ENCODE measurements around the gene LCK.
A peak's percentile ranks its signal among the peaks of the same experiment; 100 is the strongest.

The LCK gene

DNA sequence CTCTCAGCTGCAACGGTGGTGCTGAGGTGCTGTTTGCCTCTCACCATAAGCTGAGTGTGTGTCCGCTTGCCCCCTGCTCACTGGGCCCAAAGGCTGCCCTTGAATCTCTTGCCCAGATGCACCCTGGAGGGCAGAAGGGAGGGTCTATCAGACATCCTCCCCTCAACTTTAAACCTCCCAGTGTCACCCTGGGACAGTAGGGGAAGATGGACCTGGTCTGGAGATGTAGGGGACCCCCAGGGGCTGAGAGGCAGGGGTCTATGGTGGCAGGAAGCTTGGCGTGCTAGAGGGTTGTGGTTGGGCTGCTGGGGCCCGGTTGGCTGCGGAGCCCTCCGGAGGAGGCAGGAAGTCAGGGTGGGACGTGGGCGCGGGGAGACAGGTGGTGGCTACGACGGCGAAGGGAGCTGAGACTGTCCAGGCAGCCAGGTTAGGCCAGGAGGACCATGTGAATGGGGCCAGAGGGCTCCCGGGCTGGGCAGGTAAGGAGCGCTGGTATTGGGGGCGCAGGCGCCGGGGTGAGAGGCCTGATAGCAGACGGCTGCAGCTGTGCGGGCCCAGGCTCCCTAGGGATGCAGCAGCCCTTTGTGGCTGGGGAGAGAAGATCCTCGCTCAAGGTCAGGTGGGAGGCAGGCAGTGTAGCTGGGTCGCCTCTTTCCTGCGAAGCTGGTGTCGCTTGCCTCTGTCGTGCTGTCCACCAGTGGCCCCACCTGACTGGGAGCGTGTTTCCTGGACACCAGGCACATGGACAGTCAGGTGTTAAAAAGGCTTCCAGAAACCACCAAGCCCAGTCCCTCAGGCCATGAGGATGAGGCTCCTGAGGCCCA is at the start of gene LCK:
TSS of gene LCK (plus strand) at position 373 of the 824 bp plus-strand sequence. CDS start 23,065 bp downstream, outside the sequence.
- peak; percentile 82 for DNase-seq

DNA sequence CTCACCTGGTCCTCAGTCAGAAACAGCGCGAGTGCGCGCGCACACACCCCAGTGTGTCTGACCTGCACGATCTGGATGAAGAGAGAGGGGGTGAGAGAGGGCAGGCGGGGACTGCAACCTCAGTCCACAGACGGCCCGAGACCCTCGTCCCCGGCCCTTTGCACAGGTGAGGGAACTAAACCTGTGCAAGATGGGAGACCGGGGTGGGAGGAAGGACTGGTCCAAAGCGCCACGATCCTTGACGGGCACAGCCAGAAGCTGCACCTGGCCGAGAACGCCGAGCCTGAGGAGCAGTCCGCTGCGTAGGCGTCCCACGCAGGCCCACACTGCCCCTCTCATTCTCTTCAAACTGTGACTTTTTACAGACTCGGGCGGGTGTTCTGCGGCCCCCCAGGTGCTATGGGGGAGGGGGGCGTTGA is 46.1 kb upstream of the LCK start:
- no peak for DNase-seq

DNA sequence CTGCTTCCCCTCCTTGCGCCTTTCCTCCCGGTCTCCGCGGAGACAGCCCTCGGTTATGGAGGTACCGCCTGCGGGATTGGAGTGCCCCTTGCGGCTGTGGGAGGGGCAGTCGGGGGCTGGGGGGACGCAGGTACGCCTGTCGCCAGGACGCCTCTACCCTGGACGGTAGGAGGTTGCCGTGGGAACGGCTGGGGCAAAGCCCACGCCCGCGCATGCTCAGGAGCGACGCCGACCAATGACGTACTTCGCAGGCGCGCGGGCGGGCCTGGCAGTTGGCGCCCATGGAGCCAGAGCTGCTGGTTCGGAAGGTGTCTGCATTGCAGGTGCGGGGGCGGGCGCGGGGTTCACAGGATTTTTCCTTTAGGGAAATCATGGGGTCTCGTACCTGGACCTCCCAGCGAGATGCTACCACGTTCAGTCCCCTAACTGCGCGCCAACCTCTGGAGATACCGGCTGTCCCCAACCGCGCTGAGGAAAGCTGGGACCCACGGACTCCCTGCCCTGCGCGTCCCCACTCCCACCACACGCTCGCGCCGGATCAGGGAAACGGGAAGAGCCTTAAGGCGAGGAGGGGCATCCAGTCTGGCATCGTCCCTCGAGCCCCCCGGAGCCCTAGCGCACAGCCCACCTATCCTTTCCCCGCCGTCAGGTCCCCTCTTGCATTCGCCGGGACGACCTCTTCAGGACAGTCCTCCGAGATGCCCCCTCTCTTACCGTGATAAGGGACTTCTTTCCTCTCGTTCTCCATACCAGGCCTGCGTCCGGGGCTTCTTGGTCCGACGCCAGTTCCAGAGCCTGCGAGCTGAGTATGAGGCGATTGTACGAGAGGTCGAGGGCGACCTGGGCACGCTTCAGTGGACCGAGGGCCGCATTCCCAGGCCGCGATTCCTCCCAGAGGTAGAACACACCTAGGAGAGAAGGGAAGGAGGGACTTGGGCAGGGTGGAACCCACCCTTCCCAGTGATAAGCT is 45.4 kb upstream of the LCK start, which contains the start of gene IQCC:
TSS of gene IQCC (plus strand) at position 271 of the 970 bp plus-strand sequence. CDS start at position 282, 11 bp downstream.
- DNase-seq = peak; percentile 88

DNA sequence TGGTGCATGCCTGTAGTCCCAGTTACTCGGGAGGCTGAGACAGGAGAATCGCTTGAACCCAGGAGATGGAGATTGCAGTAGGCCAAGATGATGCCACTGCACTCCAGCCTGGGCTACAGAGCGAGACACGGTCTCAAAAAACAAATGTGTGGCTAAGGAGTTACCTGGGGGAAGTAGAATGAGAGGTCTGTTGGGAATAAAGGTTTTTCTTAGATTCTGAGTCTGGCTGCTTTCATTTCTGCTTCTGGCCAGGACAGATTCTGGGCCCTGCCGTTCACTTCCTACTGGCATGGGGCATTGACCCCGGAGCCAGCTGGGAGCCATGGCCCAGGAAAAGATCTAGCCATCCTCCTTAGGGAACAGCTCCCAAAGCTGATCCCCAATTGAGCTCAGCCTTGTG is 42.6 kb upstream of the LCK start:
- no peak for DNase-seq

DNA sequence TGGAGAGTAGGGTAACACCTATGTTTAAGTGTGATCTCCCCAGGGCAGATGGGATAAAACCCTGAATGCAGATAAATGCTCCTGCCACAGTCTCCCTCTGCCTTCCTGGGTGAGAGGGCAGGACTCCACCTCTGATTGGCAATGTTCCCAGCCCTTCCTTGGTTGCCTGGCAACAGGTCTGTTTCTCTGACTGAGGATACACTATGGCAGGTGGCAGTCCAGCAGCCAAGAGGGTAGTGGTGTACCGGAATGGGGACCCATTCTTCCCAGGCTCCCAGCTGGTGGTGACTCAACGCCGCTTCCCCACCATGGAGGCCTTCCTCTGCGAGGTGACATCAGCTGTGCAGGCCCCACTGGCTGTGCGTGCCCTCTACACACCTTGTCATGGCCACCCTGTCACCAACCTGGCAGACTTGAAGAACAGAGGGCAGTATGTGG is 42.2 kb upstream of the LCK start, which contains the start of gene DCDC2B:
TSS of gene DCDC2B (plus strand) at position 199 of the 438 bp plus-strand sequence. CDS start at position 204, 5 bp downstream.
- no peak for DNase-seq

DNA sequence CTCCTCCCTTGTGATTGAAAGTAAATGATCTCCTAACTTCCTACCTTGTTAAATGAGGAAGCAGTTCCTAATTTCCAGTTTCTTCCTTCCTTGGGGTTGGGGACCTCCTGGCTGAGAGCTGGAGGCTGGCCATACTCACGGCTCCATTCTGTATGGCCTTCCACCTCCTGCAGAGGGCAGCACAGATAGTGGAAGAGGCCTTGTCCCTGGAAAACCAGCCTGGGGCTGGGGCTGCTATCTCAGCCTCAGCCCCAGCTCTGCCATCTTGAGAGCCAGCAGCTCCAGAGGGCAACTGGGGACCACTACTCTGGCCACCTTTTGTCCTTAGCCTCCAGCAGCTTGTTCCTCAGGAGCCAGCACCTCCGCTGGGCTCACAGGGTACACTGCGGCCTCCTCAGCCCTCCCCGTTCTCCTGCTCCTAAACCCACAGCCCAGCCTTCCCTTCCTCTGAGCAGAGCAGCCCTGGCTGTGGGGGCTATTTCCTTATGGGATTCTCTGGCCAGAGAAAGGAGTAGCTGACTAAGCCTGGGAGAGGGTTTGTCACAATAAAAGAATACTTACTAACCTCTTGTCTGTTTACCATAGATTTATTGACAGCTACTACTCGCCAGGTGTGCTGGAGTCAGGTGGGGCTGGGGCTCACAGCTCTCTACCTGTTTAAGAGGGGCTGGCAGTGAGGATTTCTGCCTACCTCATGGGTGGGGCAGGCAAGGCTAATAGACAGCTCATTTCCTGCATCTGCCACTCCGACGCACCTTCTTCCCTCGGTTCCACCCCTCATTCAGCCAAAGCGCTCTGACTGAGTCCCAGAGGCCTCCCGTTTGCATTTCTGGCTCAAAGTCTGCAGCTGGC is 35.2 kb upstream of the LCK start:
- peak; percentile 73 for DNase-seq

DNA sequence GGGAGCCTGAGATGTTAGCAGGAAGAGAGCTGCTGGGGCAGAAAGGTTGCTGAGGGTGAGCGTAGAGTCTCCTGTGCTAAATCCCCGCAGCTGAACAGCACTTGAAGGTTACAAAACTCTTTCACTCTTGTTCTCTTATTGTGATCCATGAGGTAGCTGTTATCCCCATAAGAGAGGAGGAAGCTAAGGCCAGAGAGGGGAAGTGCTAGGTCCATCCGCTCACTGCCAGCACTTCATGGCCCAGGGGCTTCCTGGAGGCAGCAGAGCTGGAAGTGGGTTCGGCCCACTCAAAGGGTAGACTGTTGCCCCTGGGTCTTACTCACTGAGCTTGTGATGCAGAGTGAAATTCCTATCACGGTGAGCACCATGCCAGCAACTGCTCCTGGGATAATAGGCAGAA is 34.5 kb upstream of the LCK start:
- no peak for DNase-seq

DNA sequence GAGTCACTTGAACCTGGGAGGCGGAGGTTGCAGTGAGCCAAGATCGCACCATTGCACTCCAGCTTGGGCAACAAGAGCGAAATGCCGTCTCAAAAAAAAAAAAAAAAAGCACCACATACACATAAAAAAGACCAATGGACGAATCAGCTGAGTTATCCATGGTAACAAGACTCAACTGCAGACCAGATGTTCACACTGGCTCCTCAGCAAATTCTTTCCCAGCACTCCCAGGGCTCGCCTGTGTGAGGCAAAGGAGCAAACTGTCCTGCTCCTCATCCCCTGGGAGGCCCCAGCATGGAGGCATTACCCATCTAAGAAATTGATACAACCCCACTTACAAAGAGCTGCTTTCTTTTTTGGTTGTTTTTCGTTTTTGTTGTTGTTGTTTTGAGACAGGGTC is 32.0 kb upstream of the LCK start:
- DNase-seq = no peak

DNA sequence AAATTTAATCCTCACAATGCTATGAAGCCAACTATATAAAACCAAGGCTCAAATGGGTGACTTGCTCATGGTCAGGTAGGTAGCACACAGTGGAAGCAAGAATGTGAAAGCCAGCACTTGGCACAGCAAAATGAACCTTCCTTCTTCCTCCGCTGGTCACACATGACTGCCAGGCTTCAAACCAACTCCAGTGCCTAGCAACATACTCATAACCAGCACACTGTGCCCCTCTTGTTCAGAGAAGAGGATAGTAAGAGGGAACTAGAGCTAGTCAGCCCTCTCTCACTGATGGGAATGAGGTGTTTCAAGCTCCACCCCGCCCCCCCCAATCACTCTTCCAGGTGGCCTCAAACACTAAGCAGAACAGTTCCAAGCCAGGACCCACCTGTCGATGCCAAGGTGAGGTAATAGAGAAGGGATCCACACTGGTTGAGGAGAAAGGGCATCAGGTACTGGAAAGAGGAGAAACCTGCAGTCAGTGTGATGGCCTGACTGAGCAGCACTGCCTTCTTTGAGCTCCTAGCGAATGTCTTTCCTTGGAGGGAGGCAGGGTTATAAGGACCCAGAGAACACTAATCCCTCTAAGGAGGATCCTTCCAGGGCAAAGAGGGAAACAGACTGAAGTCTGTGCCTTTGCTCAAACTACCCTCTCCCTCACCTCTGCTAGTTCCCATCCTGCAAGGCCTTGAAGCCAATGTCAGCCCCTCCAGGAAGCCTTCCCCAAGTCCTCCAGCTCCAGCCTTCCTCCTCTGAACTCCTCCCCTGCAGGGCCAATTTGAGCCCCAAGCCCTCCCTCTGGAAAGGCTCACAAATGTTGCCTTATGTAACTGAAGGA is 30.1 kb upstream of the LCK start:
- DNase-seq = no peak

DNA sequence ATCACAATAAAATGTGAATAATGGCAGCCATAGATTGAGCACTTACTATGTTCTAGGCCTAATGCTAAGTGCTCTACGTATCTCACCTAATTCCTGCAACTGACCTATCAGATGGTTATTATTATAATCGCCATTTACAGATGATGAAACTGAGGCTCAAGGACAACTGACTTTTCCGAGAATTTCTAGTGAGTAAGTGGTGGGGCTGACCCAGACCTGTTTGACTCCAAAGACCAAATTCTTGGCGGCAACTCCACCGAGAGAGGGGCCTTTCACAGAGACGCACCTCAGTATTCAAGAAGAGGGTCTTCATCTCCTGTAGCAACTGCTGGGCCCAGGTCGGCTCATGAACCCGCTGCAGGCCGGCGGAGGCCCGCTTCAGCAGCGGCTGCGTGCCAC is 29.5 kb upstream of the LCK start:
- no peak for DNase-seq

DNA sequence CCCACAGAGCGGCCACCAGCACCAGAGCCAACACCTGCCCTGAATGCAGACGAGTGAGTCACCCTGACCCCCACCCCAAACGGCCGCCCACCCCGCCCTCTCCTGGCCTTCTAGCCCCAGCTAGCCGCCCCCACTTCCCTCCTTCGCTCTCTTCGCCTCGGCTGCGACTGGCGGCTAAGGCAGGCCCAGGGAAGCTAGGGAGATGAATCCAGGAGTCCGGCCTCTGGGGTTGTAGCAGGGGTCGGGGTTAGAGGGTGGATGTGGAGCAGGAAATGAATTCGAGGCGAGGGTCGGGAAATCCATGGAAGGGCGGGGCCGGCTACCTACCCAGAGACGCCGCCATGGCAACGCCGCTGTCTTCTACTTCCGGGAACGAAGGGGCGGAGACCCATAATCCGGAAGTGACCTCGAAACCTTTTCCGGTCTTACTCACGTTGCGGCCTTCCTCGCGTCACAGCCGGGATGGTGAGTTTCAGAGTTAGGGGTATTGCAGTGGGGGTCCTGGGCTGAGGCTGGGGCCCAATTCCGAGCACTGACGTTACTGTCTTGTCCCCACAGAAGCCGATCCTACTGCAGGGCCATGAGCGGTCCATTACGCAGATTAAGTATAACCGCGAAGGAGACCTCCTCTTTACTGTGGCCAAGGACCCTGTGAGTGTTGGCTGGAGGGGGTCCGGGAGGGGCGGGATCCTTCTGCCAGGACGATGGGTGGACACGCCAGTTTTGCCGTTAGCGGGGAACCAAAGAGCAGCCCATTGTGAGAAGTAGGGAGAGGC is 28.9 kb upstream of the LCK start, which contains the start of the genes EIF3I and TMEM234:
TSS of gene EIF3I (plus strand) at position 428 of the 776 bp plus-strand sequence. CDS start at position 463, 35 bp downstream.
TSS of gene TMEM234 (minus strand) at position 374 of the 776 bp plus-strand sequence. CDS start at position 343, 31 bp downstream.
- peak; percentile 92 for DNase-seq

DNA sequence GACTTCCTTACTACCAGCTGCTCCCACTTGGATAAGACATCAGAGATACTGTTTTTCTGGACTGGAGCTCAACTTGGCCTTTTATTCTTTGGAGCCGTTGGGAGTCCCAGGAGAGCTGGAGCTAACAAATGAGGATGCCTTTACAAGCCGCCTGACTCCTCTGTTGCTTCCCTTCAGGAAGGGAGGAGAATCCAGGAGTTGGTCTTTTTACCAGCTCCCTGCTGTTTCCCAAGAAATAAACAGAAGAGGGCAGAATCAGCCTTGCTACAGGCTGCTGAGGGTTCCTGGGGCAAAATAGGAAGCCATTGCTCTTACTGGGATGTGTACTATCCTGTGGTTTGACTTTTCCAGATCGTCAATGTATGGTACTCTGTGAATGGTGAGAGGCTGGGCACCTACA is 27.4 kb upstream of the LCK start:
- DNase-seq = no peak

DNA sequence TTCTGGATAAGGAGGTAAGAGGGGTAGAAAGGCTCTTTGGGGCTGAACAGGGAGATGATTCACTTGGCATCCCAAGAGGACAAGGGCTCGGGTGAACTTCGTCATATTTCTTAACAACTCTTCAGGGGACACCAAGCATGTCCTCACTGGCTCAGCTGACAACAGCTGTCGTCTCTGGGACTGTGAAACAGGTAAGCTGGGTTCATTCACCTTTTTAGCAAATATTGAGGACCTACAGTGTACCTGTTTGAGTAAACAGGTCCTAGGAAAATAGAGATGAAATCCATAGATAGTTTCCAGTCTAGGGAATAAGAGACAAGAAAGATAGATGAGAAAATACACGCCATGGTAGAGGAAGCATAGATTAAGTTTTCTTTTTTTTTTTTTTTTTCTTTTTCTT is 26.8 kb upstream of the LCK start:
- DNase-seq = no peak

DNA sequence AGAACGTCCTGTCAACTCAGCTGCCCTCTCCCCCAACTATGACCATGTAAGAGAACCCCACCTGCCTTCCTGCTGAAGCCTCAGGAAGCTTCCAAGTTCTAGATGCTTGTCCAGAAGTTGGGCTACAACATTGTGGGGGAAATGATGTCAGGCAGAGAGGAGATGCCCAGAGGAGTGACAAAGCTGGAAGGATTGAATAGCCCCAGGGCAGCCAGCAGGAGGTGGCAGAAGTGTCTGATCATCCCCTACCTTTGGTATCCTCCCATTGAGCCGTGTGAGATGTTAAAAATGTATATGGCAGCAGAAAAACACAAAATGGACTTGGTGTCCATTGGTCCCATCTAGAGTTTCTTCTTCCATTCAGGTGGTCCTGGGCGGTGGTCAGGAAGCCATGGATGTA is 22.3 kb upstream of the LCK start:
- no peak for DNase-seq

DNA sequence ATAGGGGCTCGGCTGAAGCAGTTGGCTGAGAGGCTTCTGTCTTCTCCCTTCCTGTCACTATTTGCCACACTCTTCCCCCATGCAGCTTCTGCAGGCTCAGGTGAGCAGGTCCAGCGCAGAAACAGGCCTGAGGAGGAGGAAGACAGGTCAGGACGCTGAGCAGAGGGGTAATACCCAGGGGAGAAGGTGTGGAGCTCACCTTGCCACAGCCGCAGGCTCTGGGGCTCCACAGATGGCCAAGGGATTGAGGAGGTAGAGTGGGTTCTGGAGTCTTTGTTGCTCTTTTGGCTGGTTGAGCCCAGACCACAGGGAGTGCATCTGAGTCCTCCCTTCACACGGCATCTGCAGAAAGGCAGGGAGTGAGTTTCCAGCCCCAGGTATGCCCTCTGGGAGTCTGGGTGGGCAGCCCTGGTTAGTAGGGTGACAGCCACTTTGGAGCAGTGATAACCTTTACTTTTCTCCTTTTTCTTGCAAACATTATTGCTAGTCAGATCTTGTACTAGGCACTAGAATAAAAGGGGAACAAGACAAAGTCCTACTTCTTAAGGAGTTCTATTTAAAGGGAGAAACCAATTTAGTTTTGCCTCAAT is 19.1 kb upstream of the LCK start:
- DNase-seq = no peak

DNA sequence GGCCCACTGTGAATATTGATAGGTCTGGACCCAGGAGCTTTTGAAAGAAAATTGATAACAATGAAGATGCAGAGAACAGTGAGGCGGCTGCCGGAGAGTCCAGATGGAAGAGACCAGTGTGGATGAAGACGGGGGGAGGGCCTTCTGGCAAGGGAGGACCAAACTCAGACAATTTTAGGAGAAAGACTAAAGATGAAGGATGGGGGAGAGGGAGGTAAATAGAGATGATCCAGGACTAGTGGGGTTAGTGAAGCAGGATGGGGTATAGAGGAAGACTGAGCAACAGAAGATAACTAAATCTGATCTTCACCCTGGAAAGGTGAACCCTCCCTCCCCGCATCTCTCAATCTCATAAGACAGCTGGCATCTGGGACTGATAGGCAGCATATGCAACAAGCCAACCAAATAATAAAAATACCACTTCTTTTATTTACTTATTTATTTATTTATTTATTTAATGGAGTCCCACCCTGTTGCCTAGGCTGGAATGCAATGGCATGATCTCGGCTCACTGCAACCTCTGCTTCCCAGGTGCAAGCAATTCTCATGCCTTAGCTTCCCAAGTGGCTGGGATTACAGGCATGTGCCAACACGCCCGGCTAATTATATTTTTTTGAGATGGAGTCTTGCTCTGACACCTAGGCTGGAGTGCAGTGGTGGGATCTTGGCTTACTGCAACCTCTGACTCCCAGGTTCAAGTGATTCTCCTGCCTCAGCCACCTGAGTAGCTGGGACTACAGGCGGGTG is 18.3 kb upstream of the LCK start:
- DNase-seq = no peak

DNA sequence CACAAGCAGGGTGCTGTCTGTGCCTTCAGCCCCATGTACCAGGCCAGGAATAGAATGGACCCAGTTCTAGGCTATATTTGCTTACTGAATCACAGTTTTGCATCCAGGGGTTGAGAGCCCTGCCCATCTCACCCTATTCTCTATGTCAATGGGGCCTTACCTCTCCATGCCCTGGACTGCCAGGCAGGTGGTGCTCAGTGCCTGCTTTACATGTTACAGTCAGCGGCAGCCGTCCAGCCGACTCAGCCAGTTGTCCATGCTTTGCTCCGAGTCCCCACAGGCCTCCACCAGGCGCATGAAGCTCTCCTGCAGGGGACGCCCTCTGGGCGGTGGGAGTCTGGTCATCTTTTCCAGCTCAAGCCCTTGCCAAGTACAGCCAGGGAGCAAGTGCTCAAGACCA is 16.3 kb upstream of the LCK start:
- no peak for DNase-seq

DNA sequence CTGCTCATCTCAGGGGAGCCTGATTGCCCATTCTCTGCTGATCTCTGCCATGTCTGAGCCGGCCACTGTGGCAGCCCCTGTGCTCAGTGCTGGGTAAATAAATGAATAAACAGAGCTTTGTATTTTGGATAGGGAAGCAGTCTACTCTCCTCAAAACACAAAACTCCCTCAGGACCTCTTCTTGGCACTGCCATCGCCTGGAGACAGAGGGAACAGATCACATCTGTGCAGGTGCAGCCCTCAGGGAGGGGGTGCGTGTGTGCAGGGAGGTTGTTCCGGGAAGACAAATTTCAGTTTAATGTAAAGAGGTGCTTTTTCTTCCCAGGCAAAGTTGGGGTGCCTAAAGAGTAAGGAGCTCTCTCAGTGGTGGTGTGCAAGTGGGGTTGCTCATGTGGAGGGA is 11.7 kb upstream of the LCK start:
- no peak for DNase-seq

DNA sequence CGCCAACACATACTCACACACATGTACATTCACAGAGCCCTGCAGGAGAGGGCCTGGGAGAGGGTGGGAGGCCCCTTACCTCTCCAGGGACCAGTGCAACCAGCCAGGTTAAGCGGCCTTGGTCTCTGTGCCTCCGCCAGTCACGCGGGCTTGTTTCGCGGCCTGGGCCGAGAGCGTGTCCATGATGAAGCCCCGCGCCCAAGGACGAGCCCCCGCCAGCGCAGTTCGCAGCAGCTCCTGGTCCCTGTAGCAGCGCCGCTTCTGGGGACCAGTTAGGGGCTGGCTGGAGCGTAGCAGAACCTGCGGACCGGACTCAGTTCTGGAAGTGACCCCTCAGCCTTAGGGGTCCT is 11.3 kb upstream of the LCK start:
- no peak for DNase-seq

All from CD4-positive, alpha-beta T cell treated with Interleukin-6 for 4 hours (primary cell).